CD4-positive, alpha-beta T cell treated with Interleukin-17A for 1 hour (primary cell): ENCODE results near the gene OR4C11.

Experiments
- DNase-seq: peaks from one replicate; pipeline ENCODE4 v3.0.0-alpha.2; 2020

The OR4C11 gene, protein sequence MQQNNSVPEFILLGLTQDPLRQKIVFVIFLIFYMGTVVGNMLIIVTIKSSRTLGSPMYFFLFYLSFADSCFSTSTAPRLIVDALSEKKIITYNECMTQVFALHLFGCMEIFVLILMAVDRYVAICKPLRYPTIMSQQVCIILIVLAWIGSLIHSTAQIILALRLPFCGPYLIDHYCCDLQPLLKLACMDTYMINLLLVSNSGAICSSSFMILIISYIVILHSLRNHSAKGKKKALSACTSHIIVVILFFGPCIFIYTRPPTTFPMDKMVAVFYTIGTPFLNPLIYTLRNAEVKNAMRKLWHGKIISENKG

DNA sequence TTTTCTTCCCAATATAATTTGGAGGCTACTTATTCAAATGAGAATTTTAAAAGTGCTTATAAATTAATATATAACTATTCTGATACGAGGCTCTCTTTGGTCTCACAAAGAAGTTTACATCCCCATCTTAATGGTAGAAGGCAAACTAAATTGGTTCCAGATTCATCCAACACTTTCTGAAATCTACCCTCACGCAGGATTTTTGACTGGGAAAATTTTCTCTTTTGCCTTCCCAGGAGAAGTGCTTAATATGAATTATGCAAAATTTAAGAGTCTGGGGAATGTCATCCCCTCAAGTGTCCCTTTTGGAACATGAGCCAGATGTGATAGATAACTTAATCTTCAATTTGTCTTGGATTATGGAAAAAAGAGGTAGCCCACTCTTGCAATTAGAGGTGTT is at the start of gene OR4C11:
TSS of gene OR4C11 (minus strand) at position 101 of the 400 bp plus-strand sequence. CDS start 3,272 bp downstream, outside the sequence.
- no peak for DNase-seq

DNA sequence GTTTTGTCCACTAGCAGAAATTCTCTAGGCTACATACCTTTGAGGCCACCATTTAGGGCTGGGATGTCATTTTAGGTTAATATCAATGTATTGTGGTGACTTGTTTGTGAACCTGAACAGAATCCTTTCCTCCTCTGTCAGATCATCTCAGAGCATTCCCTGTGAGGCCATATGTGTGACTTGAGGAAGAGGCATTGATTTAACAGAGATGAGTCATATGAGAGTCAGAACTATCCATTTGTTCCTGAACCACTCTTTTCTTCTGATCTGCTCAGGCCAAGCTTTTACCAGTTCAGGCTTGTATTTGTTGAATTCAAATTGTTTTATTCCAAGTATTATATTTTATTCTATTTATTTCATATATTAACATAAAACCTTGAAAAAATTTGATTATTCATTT is 47.7 kb upstream of the OR4C11 start:
- no peak for DNase-seq

DNA sequence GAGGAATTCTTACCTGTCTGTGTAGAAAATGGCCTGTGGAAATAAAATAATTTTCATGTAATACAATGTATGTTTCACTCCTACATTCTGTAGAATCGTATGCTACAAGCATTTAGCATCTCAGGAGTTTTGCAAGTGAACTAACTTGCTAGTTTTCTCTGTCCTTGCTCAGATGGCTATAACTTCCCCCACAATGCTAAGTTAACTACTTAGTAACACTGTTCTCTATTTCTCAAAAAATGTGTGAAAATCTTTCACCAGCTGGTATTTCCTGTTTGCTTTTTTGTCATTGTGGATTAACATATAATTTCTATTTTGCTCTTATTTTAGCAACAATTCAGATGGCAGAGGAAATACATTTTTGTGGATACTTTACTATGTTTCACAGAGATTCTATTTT is 45.1 kb upstream of the OR4C11 start:
- no peak for DNase-seq

DNA sequence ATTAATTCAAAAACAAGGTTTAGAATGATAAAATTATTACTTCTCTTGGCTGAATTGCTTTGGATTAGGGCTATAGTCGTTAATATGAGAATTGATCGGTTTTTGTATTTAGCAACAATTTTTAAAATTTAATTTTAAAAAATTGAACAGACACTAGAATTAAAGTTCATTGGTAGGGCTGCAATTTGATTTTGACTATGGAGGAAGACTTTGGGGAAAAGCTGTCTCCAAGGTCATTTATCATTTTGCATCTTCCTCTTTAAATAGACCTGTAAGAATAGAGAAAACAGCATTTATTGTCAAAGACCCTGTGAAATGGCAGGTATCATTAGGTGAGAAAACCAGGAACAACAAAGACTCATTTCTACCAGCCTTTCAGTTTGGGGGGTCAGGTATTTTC is 40.6 kb upstream of the OR4C11 start, which contains the start of gene OR4S2:
TSS of gene OR4S2 (plus strand) at position 301 of the 400 bp plus-strand sequence. CDS start 2,577 bp downstream, outside the sequence.
- DNase-seq, result no peak

DNA sequence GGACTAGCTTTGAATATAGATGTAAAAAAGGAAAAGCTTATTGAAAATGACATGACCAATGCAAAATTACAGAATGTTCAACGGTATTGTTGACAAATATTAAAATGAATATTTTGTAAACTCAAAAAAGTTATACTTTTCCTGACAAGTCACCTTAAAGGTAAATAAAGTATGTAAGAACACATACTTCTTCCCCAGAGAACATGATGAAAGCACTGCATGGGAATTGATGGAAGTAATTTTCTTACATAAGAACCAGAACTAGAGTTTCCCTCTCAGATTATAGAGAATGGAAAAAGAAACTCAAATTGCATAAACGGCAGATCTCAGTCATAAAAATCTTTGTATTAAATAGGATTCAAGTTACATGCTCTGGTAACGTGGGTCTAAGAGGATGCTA is 27.4 kb upstream of the OR4C11 start, which contains the start of gene OR4P4:
TSS of gene OR4P4 (plus strand) at position 301 of the 400 bp plus-strand sequence.
- no peak for DNase-seq

DNA sequence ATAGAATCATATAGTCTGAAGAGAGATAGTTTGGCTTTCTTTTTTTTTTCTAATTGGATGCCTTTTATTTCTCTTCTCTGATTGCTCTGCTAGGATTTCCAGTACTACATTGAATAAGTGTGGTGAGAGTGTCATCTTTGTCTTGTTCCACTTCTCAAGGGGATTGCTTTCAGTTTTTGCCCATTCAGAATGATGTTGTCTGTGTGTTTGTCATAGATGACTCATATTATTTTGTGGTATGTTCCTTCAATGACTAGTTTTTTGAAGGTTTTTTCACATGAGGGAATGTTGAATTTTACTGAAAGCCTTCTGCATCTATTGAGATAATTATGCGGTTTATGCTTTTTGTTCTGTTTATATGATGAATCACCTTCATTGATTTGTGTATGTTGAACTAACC is 17.1 kb upstream of the OR4C11 start:
- no peak for DNase-seq

DNA sequence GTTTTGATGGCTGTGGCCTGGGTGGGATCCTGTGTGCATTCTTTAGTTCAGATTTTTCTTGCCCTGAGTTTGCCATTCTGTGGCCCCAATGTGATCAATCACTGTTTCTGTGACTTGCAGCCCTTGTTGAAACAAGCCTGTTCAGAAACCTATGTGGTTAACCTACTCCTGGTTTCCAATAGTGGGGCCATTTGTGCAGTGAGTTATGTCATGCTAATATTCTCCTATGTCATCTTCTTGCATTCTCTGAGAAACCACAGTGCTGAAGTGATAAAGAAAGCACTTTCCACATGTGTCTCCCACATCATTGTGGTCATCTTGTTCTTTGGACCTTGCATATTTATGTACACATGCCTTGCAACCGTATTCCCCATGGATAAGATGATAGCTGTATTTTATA is 34.9 kb downstream of the OR4C11 start:
- DNase-seq, result no peak

DNA sequence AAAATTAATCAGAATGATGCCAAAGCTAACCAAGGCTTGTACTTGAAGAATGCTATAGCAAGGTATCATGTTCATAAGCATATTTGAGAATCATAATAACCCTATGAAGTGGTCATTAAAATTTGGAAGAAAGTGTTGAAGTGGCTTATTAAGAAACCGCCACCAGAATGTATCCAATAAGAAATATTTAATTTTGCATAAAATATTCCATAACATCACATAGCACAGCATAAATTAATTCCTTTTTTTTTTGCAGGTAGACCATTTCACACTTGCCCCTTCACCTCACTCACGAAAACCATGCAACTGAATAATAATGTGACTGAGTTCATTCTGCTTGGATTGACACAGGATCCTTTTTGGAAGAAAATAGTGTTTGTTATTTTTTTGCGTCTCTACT is 35.6 kb downstream of the OR4C11 start, which contains the start of gene OR4C16:
TSS of gene OR4C16 (plus strand) at position 301 of the 400 bp plus-strand sequence. CDS start at position 301, 0 bp downstream.
- DNase-seq, result no peak

DNA sequence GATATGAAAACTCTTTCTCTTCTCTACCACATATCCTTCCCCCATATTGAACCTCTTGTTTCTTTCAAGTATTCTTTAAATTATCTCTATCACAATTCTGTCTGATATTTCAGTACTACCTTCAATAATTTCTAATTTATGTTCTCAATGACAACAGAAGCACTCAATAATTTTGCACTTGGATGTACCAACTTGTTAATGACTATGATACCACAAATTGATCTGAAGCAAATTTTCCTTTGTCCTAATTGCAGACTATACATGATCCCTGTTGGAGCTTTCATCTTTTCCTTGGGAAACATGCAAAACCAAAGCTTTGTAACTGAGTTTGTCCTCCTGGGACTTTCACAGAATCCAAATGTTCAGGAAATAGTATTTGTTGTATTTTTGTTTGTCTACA is 53.3 kb downstream of the OR4C11 start, which contains the start of gene OR4C15:
TSS of gene OR4C15 (plus strand) at position 301 of the 400 bp plus-strand sequence. CDS start at position 301, 0 bp downstream.
- no peak for DNase-seq
